GM12801 (cell line): ENCODE data around the gene SERPINA10.

Experiments
- TF ChIP-seq, protein P1 (sequence below): IDR thresholded peaks from one replicate; pipeline ENCODE4 v1.5.1; 2011; ENCODE audit warnings: control low read depth; ENCODE audit not compliant: insufficient read length; ENCODE audit errors: extremely low read depth

Gene SERPINA10

DNA sequence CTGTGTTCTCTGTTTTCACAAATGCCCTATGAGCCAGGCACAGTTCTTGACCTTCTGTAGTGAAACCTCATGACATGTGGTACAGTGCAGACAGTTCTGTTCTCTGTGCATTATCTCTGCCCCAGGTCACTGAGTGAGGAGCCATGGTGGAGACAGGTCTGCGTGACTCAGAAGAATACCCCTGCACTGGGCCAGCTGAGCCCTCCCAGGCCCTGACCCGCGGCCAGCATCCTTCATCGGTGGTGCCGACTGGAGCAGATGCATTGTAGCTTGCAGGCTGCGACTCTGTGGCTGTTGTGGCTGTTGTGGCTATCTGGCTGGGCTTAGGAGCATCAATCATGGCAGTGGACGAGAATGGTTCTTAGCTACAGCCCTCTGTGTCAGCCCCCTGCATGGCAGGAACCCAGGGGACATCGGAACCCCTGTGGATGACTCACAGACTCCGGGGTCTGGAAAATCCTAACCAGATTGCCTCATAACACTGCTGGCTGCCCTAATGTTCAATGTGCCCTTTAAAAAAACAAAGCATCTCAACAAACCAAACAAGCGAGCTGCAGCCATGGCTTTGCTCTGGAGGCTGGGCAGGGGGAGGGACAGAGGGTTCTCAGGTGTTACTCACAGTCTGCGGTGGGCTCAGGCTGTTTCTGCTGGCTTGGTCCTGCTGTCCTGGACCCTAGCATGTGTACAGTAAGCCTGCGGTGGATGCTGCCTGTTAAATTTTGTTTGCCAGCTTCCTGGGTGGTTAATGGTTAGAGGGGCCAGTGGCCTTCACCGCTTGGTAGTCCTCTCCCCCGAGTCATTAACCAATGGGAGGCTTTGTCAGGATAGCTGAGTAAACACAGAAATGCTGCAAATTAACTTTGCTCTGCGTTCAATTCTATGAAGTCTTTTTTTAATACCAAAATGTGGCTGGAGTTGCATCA lies 29.8 kb upstream of the SERPINA10 start, which contains the start of gene SERPINA6:
Gene SERPINA6 (minus strand): TSS at position 689 of the 923 bp plus-strand sequence. CDS start 8,688 bp downstream, outside the sequence.
- TF ChIP-seq, protein P1, sequence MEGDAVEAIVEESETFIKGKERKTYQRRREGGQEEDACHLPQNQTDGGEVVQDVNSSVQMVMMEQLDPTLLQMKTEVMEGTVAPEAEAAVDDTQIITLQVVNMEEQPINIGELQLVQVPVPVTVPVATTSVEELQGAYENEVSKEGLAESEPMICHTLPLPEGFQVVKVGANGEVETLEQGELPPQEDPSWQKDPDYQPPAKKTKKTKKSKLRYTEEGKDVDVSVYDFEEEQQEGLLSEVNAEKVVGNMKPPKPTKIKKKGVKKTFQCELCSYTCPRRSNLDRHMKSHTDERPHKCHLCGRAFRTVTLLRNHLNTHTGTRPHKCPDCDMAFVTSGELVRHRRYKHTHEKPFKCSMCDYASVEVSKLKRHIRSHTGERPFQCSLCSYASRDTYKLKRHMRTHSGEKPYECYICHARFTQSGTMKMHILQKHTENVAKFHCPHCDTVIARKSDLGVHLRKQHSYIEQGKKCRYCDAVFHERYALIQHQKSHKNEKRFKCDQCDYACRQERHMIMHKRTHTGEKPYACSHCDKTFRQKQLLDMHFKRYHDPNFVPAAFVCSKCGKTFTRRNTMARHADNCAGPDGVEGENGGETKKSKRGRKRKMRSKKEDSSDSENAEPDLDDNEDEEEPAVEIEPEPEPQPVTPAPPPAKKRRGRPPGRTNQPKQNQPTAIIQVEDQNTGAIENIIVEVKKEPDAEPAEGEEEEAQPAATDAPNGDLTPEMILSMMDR = no peak

DNA sequence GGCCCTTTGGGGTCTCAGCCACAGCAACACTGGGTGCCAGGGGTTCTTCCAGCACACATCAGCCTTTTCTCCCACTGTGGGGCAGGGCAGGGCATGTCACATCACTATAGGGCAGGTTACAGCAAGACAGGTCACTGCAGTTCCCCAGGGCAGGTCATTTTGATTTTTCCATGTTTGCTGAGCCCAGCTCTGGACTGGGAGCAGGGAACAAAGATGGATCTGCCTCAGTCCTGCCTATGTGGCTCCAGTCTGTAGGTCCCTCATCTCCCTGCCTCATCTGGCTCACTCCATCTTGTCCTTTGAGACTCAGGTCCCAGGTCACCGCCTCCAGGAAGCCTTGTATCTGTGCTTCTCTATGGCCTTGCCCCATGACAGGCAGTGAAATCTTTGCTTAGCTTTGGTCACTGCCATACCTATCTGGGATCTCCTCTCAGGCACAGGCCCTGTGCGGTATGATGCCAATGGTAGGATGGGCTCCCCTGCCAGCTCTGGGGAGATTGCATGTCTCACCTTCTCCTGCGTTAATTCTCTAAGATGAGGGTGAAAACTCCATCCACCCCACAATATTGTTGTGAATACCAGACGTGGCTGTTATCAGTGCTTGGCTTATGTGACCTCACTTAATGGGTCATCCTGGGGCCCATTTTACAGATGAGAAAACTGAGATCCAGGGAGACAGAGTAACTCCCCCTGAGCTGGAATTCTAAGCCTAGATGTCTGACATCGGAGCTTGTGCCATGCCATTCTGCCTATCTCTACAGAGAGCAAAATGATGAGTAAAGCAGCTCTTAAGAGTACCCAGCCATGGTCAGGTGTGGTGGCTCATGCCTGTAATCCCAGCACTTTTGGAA lies 28.6 kb upstream of the SERPINA10 start:
- TF ChIP-seq, protein P1 = no peak

DNA sequence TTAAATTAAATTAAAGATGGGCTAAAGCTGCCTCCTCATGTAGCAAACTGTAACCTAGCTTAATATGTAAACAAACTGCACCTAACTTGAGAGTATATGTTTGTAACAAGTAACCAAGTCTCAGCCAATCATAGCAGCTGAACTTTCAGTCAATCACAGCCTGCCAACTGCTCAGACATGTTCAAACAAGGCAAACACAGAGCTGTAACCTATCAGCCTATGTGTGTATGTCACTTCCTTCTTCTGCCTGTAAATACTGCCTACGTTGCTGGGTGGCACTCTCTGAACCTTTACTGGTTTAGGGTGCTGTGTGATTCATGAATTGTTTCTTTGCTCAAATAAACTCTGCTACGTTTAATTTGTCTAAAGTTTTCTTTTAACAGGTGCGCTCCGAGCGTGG lies 27.2 kb upstream of the SERPINA10 start:
- TF ChIP-seq, protein P1 = no peak

DNA sequence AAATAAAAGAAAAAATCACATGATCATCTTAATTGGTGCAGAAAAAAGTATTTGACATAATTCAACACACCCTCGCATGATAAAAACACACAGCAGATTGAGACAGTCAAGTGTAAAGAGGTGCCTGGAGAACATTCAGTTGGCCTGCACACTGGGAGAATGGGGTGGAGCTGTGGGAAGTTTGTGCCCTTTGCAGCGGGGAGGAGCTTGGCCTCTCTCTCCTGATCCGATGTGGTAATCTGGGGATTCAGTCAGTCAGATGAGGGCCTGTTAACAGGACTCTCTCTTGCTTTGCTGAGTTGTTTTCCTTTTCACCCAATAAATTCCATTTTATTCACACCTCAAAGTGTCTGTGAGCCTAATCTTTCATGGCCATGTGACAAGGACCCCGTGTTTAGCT lies 24.2 kb upstream of the SERPINA10 start:
- TF ChIP-seq, protein P1 = no peak

DNA sequence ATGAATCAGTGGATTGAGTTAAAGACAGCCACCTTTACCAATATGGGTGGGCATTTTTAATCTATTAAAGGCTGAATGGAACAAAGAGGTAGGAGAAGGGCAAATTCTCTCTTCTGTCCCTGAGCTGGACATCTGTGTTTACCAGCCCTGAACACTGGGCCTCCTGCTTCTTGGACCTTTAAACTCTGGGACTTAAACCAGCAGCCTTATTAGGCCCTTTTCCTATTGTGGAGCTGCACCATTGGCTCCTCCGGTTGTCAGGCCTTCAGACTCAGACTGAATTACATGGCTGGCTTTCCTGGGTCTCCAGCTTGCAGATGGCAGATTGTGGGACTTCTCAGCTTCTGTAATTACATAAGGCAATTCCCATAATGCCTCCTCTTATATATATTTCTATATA lies 23.6 kb upstream of the SERPINA10 start:
- TF ChIP-seq, protein P1 = no peak

DNA sequence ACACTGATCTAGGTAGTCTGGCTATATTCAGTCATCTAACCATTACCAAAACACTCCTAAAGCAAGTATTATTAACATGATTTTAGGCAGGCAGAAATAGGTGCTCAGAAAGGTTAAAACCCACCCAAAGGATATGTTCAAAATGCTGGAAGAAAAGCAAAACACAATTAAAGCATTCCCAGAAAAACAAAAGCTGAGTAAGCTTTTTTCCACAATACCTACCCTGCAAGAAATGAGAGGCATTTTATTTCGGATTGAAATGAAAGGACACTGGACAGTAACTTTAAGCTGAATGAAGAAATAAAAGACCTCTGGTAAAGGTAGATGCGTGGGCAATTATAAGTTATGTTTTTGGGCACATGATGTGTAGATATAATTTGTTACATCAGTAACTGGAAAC lies 21.8 kb upstream of the SERPINA10 start:
- TF ChIP-seq, protein P1 = no peak

DNA sequence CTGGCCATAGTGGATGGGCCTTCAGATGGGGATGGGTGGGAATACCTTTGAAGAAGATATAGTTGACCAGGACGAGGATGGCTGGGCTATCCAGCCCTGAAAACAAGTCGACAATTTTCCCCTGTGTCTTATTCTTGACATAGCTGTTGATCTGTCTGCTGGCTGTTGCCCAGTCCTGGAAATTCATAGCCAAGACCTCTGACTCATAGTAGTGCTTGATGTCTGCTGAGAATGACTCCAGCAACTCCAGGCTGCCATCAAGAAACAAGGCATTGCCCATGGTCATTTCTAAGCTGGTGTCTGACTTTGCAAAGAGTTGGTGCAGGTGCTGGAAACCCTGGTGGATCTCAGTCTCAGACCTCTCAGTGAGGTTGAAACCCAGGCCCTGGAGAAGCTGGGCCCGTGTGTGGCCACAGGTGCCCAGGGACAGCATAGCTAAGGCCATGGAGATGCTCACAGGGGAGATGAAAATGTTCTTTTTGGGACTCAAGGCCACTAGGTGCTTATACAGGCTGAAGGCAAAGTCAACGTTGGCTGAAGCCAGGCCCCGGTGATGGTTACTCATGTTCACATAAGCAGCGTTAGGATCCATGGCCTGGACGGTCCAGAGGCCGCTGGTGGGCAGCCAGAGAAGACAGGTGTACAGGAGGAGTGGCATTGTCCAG lies 21.1 kb upstream of the SERPINA10 start:
- TF ChIP-seq, protein P1 = no peak
